ENCODE data around the gene GPR15LG. TPM values are rescaled to one million over a fixed set of nuclear protein-coding genes. Genes with fewer than 3 reads are reported as not detected.
A peak's percentile ranks its signal among the peaks of the same experiment; 100 is the strongest.

The GPR15LG gene
- total RNA-seq, 1 donor = not detected

DNA sequence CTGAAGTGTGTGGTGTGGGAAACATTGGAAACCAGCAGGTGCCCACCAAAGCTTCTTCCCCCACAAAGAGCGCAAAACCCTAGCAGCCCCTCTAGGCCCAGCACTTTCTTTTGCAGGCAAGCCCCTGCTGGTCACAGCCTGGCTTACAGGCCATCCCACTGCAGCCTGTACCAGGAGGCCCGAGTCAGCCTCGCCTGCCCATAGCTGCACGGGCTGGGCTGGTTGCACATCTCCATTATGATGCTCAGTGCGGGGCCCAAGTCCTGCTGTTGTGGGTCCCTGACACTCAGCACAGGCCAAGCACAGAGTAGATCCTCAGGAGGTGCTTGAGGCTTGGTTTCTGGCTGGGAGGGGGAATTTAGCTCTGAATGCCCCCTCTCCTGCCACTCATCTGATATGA is 28.7 kb downstream of the GPR15LG start:
- TF ChIP-seq, protein P1, sequence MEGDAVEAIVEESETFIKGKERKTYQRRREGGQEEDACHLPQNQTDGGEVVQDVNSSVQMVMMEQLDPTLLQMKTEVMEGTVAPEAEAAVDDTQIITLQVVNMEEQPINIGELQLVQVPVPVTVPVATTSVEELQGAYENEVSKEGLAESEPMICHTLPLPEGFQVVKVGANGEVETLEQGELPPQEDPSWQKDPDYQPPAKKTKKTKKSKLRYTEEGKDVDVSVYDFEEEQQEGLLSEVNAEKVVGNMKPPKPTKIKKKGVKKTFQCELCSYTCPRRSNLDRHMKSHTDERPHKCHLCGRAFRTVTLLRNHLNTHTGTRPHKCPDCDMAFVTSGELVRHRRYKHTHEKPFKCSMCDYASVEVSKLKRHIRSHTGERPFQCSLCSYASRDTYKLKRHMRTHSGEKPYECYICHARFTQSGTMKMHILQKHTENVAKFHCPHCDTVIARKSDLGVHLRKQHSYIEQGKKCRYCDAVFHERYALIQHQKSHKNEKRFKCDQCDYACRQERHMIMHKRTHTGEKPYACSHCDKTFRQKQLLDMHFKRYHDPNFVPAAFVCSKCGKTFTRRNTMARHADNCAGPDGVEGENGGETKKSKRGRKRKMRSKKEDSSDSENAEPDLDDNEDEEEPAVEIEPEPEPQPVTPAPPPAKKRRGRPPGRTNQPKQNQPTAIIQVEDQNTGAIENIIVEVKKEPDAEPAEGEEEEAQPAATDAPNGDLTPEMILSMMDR (IDR thresholded peaks at IDR 0.05; ENCODE audit: insufficient read depth, low read length) = no peak
- no peak overlapping the region for H3K4me3 ChIP-seq (ENCODE audit: low read depth, low read length)
- DNase-seq (ENCODE audit: low read depth) = no peak

DNA sequence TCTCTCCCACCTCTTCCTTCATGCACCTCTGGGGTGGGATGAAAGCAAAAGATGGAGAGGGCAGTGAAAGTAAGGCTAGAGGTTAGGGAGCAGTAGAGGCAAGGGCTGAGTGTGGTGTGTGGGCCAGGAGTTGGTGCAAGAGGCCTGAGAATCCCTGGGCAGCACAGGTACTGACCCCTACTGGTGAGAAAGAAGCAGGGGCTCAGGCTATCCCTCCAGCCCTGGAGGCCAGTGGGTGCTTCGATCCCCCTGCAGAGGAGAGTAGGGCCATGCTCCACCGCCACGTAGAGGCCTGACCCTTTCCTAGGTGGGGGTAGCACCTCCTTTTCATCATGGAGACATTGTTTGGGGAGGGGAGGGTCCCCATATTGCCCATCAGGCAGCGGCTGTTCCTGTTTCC is 30.5 kb downstream of the GPR15LG start:
- no peak overlapping the region for H3K4me3 ChIP-seq (ENCODE audit: low read depth, low read length)
- no peak for DNase-seq (ENCODE audit: low read depth)
- TF ChIP-seq, protein P1 (IDR thresholded peaks at IDR 0.05; ENCODE audit: insufficient read depth, low read length) = peak; percentile 20

DNA sequence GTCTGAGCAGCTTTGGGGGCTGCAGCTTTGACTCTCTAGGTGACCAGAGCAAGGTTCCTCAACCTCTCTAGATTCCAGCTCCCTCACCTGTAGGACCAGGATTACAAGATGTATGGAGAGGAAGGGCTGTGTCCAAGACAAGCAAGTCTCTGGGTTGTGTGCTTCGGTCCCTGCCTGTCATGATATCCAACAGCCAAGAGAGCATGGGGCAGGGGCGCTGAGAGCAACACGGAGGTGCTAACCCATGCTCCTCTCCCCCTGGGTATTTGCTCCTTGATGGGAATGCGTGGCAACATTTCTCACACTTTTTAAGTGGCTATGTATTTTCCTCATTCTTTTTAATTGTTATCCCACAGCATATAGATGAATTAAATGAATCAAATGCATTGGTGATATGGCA is 31.0 kb downstream of the GPR15LG start:
- DNase-seq (ENCODE audit: low read depth) = no peak
- TF ChIP-seq, protein P1 (IDR thresholded peaks at IDR 0.05; ENCODE audit: insufficient read depth, low read length) = no peak

DNA sequence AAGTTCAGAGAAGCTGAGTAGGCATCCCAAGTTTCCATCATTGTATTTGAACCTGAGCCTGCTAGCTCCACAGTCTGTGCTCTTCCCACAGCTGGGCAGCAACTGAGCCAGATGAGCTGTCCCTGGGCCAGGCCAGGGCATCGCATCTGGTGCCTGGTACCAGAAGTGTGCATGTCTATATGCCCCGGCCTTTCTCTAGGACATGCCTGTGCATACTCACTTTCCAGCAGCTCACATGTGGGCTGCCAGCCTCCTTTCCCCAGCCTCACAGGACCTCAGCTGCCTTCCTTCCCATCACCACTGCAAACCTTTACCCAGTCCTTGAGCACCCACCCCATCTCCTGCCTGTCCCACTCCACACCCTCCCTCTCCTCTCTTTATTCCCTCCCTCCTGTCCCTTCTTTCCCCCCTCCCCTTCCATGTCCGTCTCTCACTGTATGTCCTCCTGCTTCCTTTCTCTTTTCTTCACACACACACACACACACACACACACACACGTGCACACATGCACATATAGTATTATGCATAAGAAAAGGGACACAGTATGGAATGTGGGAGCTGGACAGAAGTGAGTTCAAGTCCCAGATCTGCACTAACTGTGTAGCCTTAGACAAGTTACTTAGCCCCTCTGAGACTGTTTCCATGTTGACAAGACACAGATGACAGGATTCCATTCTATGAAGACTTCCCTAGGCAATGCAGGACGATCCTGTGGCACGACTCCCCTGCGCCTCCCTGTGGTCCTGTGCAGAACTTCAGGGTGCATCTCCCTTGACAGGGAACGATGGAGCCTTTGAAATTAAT is 31.6 kb downstream of the GPR15LG start:
- TF ChIP-seq, protein P1 (IDR thresholded peaks at IDR 0.05; ENCODE audit: insufficient read depth, low read length) = peak; percentile 79
- H3K4me3 ChIP-seq (ENCODE audit: low read depth, low read length) = no peak overlapping the region
- peak; percentile 25 for DNase-seq (ENCODE audit: low read depth)

More for the DNA sequence above, 31.0 kb downstream of the GPR15LG start:
- no peak overlapping the region for H3K4me3 ChIP-seq (ENCODE audit: low read depth, low read length)

DNA sequence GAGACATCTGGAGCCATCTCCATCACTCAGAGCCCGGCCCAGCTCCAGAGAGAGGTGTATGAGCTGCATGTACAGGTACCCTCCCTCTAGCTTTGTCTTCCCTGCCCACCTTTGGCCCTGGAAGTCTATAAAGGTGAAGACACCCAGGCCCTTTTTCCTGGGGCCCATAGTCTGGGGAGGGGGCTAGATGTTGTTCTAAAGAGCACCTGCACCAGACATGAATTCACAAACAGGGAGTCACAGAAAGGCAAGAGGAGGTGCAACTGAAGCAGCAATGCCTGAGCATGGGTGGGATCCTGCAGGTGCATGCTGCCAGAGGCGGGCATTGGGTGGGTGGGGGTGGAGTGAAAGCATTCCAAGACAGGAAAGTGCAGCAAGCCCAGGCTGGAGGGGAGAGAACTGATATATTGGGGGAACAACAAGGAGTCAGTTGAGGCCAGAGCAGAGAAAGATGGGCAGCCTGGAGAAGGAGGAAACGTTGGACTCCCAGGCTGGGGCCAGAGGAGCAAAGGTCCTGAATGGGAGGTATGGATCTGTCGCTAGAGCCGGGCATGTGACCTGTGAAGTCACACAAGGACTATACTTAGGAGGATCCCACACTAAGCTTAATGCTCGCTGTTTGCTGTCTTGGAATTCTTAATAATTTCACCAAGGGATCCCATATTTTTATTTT is 32.4 kb downstream of the GPR15LG start:
- no peak for DNase-seq (ENCODE audit: low read depth)
- no peak overlapping the region for H3K4me3 ChIP-seq (ENCODE audit: low read depth, low read length)
- TF ChIP-seq, protein P1 (IDR thresholded peaks at IDR 0.05; ENCODE audit: insufficient read depth, low read length) = no peak

DNA sequence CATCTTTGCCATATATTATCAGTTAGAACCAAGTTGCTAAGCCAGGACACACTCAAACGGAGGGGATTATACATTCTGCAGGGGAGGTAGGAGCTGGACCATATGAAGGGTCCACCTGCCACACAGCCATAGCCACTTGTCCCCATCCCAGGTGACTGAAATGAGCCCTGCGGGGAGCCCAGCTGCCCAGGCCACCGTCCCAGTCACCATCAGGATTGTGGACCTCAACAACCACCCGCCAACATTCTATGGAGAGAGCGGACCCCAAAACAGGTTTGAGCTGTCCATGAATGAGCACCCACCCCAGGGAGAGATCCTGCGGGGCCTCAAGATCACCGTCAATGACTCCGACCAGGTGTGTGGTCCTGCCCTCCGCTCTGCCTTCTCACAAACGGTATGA is 34.4 kb downstream of the GPR15LG start:
- no peak for DNase-seq (ENCODE audit: low read depth)
- no peak overlapping the region for H3K4me3 ChIP-seq (ENCODE audit: low read depth, low read length)
- TF ChIP-seq, protein P1 (IDR thresholded peaks at IDR 0.05; ENCODE audit: insufficient read depth, low read length) = no peak

Data from fibroblast of the aortic adventitia (primary cell).